Stimulated activated CD8-positive, alpha-beta memory T cell treated with anti-CD3 and anti-CD28 coated beads, Interleukin-7, amount 100 ng/mL, for 4 hours (primary cell): Measurements from ENCODE around the gene SH3GL2.
A peak's percentile ranks its signal among the peaks of the same experiment; 100 is the strongest.

ENCODE experiments used
- DNase-seq, 2 donors: peaks; one replicate each; pipeline ENCODE4 v3.0.0-alpha.2; 2020; ENCODE audit warnings: low read depth in 2 of 2

Gene SH3GL2

GRCh38 chr9:17810728-17811571 is 232.1 kb downstream of the SH3GL2 start:
- DNase-seq = peak in 1 of 2 donors; percentile 3

- no peak for DNase-seq
Observed at GRCh38 chr9:17813798-17814197, 234.9 kb downstream of the SH3GL2 start.

GRCh38 chr9:17816431-17817027 is 237.7 kb downstream of the SH3GL2 start:
- DNase-seq = no peak

DNA sequence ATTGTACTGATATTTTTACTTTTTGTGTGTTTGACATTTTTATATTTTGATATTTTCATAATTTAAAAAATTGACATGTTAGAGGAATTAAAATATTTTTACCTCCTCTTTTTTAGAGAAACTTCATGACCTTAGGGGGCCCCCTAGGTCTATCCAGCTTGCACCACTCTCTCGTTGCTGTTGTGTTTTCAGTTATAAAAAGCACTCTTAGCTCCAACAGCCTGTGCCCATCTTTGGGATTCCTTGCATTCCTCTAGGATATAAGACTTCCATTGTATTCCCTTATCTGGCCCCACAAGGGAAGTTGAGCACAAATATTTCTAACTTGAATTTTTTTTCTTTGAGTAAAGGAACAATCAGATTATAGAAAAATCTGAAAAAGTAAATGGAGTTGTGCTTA is 245.3 kb downstream of the SH3GL2 start:
- no peak for DNase-seq

GRCh38 chr9:17824616-17825264 is 245.9 kb downstream of the SH3GL2 start:
- no peak for DNase-seq

GRCh38 chr9:17825265-17825659 is 246.4 kb downstream of the SH3GL2 start:
- DNase-seq = no peak

GRCh38 chr9:17829064-17829463 is 250.2 kb downstream of the SH3GL2 start:
- DNase-seq = no peak

DNA sequence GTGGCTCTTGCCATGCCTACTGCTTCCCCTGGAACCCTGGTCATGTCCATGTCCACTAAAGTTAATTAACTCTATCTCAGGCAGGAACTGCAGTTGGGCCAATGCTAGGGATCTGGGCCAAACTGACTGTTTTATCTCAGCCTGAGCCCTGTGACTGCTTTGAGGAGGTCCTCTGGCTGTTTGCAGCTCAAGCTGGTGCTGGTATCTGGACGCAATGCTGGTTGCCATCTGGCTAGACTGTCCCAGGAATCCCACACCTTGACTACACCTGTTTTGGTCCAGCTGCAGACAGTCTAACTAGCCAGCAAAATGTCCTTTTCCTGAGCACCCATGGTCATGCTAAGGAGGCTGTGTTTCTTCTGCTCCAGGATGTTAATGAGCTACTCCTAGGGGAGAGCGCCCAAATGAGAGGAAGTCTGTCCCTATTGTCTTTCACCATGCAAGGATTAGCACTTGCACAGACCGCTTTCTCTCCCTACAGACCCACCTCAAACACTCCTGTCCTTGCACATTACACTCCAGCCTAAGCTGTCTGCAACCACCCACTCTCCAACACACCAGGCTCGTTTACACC is 251.0 kb downstream of the SH3GL2 start:
- DNase-seq = no peak

- DNase-seq = no peak
Observed at GRCh38 chr9:17832812-17833211, 253.9 kb downstream of the SH3GL2 start.

DNA sequence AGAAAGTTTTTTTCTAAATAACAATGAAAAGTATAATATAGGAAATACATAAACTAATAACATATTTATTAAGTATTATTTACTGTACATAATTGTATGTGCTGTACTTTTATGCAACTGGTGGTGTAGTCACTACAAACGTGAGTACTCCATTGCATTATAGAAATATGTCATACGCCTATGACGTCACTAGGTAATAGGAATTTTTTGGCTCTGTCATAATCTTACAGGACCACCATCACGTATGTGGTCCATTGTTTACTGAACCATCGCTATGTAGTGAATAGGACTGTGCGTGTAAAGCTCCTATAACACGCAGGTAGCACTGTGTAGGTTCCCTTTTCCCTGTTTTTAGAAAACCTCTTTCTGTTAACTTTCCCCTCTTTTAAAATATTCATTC is 255.0 kb downstream of the SH3GL2 start:
- no peak for DNase-seq

DNA sequence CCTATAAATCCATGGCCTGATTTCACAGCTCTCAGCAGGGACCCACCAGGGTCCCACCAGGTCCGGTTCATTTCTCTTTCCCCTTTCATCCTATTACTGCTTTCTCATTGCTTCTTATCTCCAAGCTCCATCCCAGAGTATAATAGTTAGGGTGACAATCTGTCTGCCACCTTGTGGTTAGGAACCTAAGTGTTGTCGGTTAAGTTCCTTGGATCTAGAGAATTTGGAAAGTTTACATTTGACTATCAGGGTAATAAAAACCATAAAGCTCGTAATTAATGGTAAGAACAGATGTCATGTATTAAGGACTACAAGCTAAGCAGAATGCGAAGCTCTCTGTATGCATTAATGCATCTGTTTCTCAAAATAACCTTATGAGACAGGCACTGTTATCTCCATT is 259.1 kb downstream of the SH3GL2 start:
- DNase-seq = no peak

- no peak for DNase-seq
Observed at GRCh38 chr9:17839776-17840175, 260.9 kb downstream of the SH3GL2 start.

DNA sequence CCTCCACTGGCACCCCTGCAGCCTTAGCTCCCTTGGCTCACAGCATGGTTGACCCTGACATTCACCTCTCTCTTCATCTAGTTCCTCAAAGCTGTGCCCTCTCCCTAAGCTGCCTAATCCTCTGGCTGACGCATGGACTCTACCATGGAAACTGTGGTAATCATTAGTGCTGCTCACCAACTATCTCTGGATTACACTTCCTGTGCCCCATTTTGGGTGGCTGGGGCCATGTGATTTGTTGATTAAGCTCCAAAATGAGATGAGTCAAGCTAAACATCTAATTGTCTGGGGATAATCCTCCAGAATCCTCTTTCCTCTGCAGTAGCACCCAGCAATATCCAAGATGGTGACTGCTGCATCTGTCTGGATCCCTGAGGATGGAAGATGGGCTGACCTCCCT is 264.4 kb downstream of the SH3GL2 start:
- DNase-seq = no peak
